ENCODE data around the gene ASB2. TPM values are rescaled to one million over a fixed set of nuclear protein-coding genes. Genes with fewer than 3 reads are reported as not detected.

The ASB2 gene
- polyA plus RNA-seq, 1 donor from 2014 or later = 0.26 TPM

DNA sequence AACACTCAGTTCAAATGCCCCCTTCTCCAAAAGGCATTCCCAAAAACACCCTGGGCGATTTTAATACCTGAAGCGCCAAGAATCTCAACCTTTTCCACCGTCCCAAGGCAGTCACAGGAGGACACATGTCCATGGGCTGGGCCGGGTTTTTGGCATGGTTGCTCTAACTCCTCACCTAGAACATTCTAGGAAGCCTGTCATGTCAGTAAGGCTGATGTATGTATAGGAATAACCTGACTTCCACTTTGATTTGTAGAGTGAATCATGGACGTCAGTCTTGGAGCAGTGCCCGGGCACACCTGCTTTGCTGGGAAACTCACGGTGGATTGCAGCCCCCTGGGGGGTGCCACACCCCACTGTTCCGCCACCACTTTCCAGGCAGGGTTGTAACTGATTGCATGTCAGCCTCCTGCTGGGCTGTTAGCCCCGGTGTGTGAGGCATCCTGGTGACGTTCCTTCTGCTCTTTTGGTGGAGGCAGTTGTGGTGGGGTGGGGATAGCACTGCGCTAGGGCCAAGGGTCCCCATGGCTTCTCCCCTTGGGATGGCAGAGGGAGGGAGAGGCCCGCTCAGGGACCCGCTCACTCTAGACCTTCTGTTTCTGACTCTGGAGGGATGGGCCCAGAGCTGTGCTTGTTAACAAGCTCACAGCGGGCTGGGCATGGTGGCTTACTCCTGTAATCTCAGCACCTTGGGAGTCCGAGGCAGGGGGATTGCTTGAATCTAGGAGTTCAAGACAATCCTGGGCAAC is 84.4 kb downstream of the ASB2 start:
- H3K4me2 ChIP-seq (ENCODE audit: low read length) = no peak overlapping the region
- H4K20me1 ChIP-seq (ENCODE audit: insufficient read depth) = no peaks in the 10 kb centered on the region
- H2AFZ ChIP-seq (ENCODE audit: low read depth, low read length) = no peak overlapping the region
- H3K9me3 ChIP-seq (ENCODE audit: low read length) = no peaks in the 10 kb centered on the region
- H3K9ac ChIP-seq (ENCODE audit: low read length) = no peak overlapping the region
- H3F3A ChIP-seq (ENCODE audit: insufficient read depth, low read length, poor library complexity, severe bottlenecking) = no peaks in the 10 kb centered on the region
- H3K79me2 ChIP-seq (replicated peaks; ENCODE audit: insufficient read depth, low read length) = no peaks in the 10 kb centered on the region
- no peaks in the 10 kb centered on the region for H3K27me3 ChIP-seq (ENCODE audit: insufficient read depth, low read depth, low read length)
- no peak overlapping the region for H3K4me3 ChIP-seq (ENCODE audit: low read length)
- H3K9me2 ChIP-seq (ENCODE audit: insufficient read depth, low read length) = no peaks in the 10 kb centered on the region
- no peak overlapping the region for H3K27ac ChIP-seq (ENCODE audit: low read length)
- H3K36me3 ChIP-seq (ENCODE audit: insufficient read depth, low read length) = no peaks in the 10 kb centered on the region
- TF ChIP-seq SMC3 (conservative IDR thresholded peaks at IDR 0.05; ENCODE audit: poor library complexity) (no peak), MXI1 (conservative IDR thresholded peaks at IDR 0.05; ENCODE audit: poor library complexity, severe bottlenecking) (no peak), REST (IDR thresholded peaks at IDR 0.05; ENCODE audit: borderline replicate concordance) (no peak), EP300 (conservative IDR thresholded peaks at IDR 0.05; ENCODE audit: poor library complexity, severe bottlenecking) (no peak), EZH2 (IDR thresholded peaks at IDR 0.05; ENCODE audit: borderline replicate concordance, insufficient read depth, low read length, poor library complexity, severe bottlenecking) (no peak), TAF1 (IDR thresholded peaks at IDR 0.05; ENCODE audit: low read depth) (no peak), POLR2AphosphoS5 (IDR thresholded peaks at IDR 0.05) (no peak), RAD21 (conservative IDR thresholded peaks at IDR 0.05) (no peak)
- TF ChIP-seq, protein P1, sequence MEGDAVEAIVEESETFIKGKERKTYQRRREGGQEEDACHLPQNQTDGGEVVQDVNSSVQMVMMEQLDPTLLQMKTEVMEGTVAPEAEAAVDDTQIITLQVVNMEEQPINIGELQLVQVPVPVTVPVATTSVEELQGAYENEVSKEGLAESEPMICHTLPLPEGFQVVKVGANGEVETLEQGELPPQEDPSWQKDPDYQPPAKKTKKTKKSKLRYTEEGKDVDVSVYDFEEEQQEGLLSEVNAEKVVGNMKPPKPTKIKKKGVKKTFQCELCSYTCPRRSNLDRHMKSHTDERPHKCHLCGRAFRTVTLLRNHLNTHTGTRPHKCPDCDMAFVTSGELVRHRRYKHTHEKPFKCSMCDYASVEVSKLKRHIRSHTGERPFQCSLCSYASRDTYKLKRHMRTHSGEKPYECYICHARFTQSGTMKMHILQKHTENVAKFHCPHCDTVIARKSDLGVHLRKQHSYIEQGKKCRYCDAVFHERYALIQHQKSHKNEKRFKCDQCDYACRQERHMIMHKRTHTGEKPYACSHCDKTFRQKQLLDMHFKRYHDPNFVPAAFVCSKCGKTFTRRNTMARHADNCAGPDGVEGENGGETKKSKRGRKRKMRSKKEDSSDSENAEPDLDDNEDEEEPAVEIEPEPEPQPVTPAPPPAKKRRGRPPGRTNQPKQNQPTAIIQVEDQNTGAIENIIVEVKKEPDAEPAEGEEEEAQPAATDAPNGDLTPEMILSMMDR (IDR thresholded peaks at IDR 0.05; ENCODE audit: poor library complexity, severe bottlenecking) = no peak

GRCh38 chr14:93889739-93890483 is 86.5 kb downstream of the ASB2 start:
- Histone ChIP-seq H3K9me2 (ENCODE audit: insufficient read depth, low read length) (no peaks in the 10 kb centered on the region), H3K9ac (ENCODE audit: low read length) (no peak overlapping the region), H4K20me1 (ENCODE audit: insufficient read depth) (no peaks in the 10 kb centered on the region), H3K27me3 (ENCODE audit: insufficient read depth, low read depth, low read length) (no peaks in the 10 kb centered on the region), H3K4me2 (ENCODE audit: low read length) (no peak overlapping the region), H3K27ac (ENCODE audit: low read length) (no peak overlapping the region), H3K9me3 (ENCODE audit: low read length) (no peaks in the 10 kb centered on the region), H3K4me3 (ENCODE audit: low read length) (no peak overlapping the region), H2AFZ (ENCODE audit: low read depth, low read length) (no peak overlapping the region), H3F3A (ENCODE audit: insufficient read depth, low read length, poor library complexity, severe bottlenecking) (no peaks in the 10 kb centered on the region), H3K36me3 (ENCODE audit: insufficient read depth, low read length) (no peaks in the 10 kb centered on the region), H3K79me2 (replicated peaks; ENCODE audit: insufficient read depth, low read length) (no peaks in the 10 kb centered on the region)
- TF ChIP-seq EP300 (conservative IDR thresholded peaks at IDR 0.05; ENCODE audit: poor library complexity, severe bottlenecking) = no peak
- no peak for TF ChIP-seq MXI1 (conservative IDR thresholded peaks at IDR 0.05; ENCODE audit: poor library complexity, severe bottlenecking)
- TF ChIP-seq, protein P1 (IDR thresholded peaks at IDR 0.05; ENCODE audit: poor library complexity, severe bottlenecking) = no peak
- no peak for TF ChIP-seq TAF1 (IDR thresholded peaks at IDR 0.05; ENCODE audit: low read depth)
- no peak for TF ChIP-seq EZH2 (IDR thresholded peaks at IDR 0.05; ENCODE audit: borderline replicate concordance, insufficient read depth, low read length, poor library complexity, severe bottlenecking)
- no peak for TF ChIP-seq POLR2AphosphoS5 (IDR thresholded peaks at IDR 0.05)
- TF ChIP-seq REST (IDR thresholded peaks at IDR 0.05; ENCODE audit: borderline replicate concordance) = no peak
- TF ChIP-seq SMC3 (conservative IDR thresholded peaks at IDR 0.05; ENCODE audit: poor library complexity) = no peak
- no peak for TF ChIP-seq RAD21 (conservative IDR thresholded peaks at IDR 0.05)
